ENCODE data around the gene SIRPG.

- TF ChIP-seq GATA2 (IDR thresholded peaks at IDR 0.05; ENCODE audit: low read depth, low read length) = no peak
- no peak for TF ChIP-seq GATA3 (IDR thresholded peaks at IDR 0.05; ENCODE audit: low read depth, low read length)
Measured at GRCh38 chr20:1651268-1652058, 6.1 kb downstream of the SIRPG start.
